Fibroblast of villous mesenchyme (primary cell): ENCODE measurements around the gene GNAL. TPM values are rescaled to one million over a fixed set of nuclear protein-coding genes. Genes with fewer than 3 reads are reported as not detected.

ENCODE experiments used
- DNase-seq: peaks from one replicate; pipeline ENCODE4 v3.0.0-alpha.2; 2010; ENCODE audit warnings: low read depth
- H3K4me3 ChIP-seq: 2 replicates; pipeline ENCODE4 v1.5.1; 2011; ENCODE audit warnings: low read depth, mild to moderate bottlenecking, low read length
- CTCF ChIP-seq: IDR thresholded peaks from 2 replicates; pipeline ENCODE4 v1.5.1; 2012; ENCODE audit warnings: low read depth, mild to moderate bottlenecking, low read length; ENCODE audit not compliant: insufficient read depth
- total RNA-seq: library from RNA; depleted of rRNA; stranded (reverse); fragments of >200 nt; gene quantifications from 2 replicates; pipeline ENCODE4 v1.2.3, GENCODE V29; 2012

The GNAL gene
- total RNA-seq, 1 donor, result under 0.01 TPM

GRCh38 chr18:11821208-11821607, 132.1 kb downstream of the GNAL start:
- no peak for TF ChIP-seq CTCF
- H3K4me3 ChIP-seq, result no peak overlapping the region
- no peak for DNase-seq

GRCh38 chr18:11821643-11822237, 132.7 kb downstream of the GNAL start:
- DNase-seq, result no peak
- TF ChIP-seq CTCF, result no peak
- no peak overlapping the region for H3K4me3 ChIP-seq

GRCh38 chr18:11823545-11823944, 134.5 kb downstream of the GNAL start:
- no peak overlapping the region for H3K4me3 ChIP-seq
- no peak for DNase-seq
- no peak for TF ChIP-seq CTCF

- peak; percentile 16 for TF ChIP-seq CTCF
- no peak overlapping the region for H3K4me3 ChIP-seq
- DNase-seq, result peak; percentile 11
Measured at GRCh38 chr18:11826836-11827235, 137.8 kb downstream of the GNAL start.

- no peak for DNase-seq
- no peak for TF ChIP-seq CTCF
- H3K4me3 ChIP-seq, result no peak overlapping the region
Measured at GRCh38 chr18:11828786-11829432, 139.8 kb downstream of the GNAL start.

GRCh38 chr18:11830585-11830984, 141.5 kb downstream of the GNAL start:
- no peak for DNase-seq
- H3K4me3 ChIP-seq, result no peak overlapping the region
- TF ChIP-seq CTCF, result no peak

GRCh38 chr18:11831921-11832320, 142.9 kb downstream of the GNAL start:
- H3K4me3 ChIP-seq, result no peak overlapping the region
- no peak for DNase-seq
- no peak for TF ChIP-seq CTCF
